22Rv1 (cell line): ENCODE measurements around the gene KCNJ15.

Source experiments
- ZFX ChIP-seq: fragments of 450-650 bp; IDR thresholded peaks from 2 replicates; pipeline ENCODE4 v1.6.1; 2017; ENCODE audit warnings: antibody characterized with exemption, borderline replicate concordance
- TF ChIP-seq, protein P1 (sequence below): fragments of 450-650 bp; IDR thresholded peaks from 2 replicates; pipeline ENCODE4 v1.5.1; 2017; ENCODE audit warnings: mild to moderate bottlenecking

GRCh38 chr21:38282921-38283320, 26.1 kb downstream of the KCNJ15 start:
- TF ChIP-seq, protein P1, sequence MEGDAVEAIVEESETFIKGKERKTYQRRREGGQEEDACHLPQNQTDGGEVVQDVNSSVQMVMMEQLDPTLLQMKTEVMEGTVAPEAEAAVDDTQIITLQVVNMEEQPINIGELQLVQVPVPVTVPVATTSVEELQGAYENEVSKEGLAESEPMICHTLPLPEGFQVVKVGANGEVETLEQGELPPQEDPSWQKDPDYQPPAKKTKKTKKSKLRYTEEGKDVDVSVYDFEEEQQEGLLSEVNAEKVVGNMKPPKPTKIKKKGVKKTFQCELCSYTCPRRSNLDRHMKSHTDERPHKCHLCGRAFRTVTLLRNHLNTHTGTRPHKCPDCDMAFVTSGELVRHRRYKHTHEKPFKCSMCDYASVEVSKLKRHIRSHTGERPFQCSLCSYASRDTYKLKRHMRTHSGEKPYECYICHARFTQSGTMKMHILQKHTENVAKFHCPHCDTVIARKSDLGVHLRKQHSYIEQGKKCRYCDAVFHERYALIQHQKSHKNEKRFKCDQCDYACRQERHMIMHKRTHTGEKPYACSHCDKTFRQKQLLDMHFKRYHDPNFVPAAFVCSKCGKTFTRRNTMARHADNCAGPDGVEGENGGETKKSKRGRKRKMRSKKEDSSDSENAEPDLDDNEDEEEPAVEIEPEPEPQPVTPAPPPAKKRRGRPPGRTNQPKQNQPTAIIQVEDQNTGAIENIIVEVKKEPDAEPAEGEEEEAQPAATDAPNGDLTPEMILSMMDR = no peak
- TF ChIP-seq ZFX = no peak
